HG03520 (cell line): ENCODE results near the gene RRBP1.

Experiments
- ATAC-seq: cut with Tn5 transposase; IDR thresholded peaks from one replicate; pipeline ENCODE4 v1.9.1; 2021; ENCODE audit warnings: mild to moderate bottlenecking, moderate library complexity; ENCODE audit not compliant: unreplicated experiment

Gene RRBP1

DNA sequence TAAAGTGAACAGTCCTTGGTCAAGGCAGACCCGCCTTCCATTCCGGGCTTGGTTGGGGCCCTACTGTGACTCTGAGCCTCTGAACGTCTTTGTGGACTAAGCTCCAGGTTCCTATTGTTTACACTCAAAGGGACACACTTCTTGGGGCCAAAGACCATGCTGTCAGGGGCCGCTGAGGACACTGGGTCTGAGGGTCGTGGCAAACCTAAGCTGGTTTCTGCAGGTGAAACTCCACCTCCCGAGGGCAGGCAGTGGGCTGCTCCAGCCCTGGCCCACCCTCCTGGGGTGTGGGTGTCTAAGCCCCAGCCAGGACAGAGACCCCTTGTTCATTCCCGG, 69.1 kb downstream of the RRBP1 start:
- no peak for ATAC-seq

DNA sequence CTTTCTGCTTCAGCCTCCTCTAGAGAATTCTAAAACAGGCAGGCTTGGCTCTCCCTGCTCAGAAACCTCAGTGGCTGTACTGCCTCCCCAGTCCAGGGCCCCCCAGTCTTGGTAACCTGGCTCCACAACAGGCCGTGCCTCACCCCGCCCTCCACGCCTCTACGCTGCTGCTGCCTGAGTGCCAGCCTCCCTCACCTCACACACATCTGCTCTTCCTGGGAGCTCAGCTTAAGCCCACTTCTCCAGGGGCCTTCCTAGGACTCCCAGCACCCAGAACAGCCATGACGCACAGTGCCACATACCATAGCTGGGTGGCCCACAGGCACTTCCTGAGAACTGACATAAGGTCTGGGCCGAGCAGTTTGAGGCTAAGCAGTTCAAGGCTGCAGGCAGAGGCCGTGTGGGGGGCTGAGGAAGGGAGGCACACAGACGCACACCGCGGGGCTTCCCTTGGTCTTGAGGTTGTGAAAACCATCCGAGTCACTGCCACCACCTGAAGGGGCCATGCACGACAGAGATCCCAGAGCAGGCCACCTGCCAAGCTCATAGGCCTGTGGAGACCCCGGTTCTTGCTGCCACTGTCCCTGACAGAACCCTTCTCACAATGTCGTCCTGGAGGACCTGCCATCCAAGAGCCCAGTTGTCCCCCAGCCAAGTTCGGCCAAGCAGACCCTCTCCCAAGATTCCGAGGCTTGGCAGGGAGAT, 69.6 kb downstream of the RRBP1 start:
- ATAC-seq, result no peak

DNA sequence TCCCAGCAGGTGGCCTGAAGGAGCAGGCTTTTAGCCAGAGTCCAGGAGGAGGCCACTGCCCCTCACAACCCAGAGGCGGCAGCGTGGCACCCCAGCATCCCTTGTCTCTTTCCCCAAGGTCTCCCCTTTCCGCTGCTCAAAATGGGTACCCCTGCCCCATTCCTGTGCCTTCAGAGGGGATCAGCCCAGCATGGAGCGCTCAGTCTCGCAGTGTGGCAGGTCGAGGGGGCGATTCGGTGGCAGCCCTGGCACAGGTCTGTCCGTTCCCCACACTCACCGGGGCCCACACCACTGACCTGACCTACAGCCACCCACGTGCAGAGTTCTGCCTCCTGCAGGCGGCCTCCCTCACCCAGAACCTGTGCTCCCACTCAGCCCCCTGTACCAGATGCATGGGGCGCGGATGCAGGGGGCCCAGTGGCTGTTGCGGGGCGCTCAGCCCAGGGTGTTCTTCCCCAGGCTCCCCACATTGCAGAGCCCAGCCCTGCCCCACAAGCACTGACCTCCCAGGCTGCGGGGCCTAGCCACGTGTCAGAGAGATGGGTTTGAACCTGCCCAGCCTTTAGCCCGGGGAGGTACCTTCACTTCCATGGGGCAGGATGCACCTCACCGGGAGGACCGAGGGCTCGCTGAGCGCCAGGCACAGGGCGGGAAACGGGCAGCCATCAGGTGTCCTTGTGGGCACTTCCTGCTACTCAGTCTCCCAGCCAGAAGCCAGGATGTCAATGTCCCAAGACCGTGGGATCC, 70.3 kb downstream of the RRBP1 start:
- ATAC-seq, result no peak

GRCh38 chr20:17611290-17611539, 70.8 kb downstream of the RRBP1 start:
- ATAC-seq, result no peak

DNA sequence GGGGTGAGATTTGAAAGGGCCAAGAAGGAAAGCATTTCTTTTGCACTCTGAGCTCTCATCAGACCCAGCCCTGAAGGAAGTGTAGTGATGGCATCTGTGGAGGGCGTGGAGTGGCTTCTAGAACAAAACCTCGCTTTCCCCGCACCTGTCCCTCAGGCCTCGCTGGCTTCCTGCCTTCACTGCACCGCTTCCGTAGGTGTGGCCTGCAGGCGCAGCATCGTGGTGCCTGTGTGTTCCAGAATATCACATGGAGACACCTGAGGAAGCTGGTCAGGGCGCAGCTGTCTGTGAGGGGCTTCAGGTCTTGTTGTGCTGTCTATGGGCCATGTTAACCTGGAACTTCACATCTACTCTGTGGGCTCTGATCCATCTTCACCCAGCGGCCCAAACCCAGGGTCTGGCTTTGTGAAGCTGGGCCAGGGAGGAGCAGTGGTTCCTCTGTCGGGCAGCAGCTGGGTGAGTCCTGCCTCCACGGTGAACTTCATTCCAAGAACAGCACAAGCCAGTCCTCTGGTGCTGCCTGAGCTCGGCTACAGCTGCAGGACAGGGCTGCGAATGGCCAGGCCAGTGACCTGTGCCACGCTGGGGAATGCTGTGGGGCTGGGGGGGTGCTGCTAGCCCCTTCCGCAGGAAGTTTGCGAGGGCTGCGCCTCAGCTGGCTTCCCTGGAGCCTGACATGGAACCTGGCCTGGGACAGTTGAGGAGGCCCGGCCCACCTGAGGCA, 71.3 kb downstream of the RRBP1 start:
- no peak for ATAC-seq

DNA sequence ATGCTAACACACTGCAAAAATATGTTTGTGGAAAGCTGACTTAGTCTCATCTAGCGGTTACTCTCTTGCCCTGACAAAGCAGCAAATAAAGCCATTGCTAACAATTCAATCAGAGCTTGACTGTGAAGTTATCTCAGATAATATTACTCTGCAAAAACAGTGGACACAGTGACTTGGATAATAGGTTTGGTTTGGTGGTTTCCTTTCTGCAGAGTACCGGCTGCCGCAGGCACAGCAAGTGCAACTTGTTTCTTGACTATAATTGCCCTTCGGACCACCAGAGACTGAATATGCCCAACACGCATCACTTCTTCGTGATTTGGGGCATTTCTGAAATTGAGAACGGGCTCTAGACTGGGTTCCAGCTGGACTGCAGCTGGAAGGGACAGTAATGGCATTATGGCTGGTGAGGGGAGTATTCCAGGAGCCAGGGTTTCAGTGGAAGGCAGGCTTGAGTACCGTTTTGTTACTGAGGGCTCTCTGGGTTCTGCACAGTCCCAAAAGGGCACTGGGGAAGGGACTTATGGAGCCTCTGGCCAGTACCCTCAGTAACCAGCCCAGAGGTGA, 72.1 kb downstream of the RRBP1 start:
- no peak for ATAC-seq

- no peak for ATAC-seq
Measured at GRCh38 chr20:17608701-17609497, 73.1 kb downstream of the RRBP1 start.

DNA sequence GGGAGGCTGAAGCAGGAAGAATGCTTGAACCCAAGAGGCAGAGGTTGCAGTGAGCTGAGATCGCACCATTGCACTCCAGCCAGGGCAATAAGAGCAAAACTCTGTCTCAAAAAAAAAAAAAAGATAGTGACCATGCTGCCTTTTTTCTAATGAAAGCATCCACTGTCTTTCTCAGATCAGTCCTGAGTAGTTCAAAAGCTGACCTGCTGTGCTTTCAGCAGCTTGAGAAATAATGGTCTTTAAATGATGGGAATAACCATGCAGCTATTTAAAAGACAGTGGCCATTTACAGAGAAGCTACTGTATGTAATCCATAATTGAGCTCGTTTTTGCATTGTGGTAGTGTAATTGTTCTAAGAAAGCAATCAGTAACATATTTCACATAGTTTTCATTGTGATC, 76.0 kb downstream of the RRBP1 start:
- ATAC-seq, result no peak

DNA sequence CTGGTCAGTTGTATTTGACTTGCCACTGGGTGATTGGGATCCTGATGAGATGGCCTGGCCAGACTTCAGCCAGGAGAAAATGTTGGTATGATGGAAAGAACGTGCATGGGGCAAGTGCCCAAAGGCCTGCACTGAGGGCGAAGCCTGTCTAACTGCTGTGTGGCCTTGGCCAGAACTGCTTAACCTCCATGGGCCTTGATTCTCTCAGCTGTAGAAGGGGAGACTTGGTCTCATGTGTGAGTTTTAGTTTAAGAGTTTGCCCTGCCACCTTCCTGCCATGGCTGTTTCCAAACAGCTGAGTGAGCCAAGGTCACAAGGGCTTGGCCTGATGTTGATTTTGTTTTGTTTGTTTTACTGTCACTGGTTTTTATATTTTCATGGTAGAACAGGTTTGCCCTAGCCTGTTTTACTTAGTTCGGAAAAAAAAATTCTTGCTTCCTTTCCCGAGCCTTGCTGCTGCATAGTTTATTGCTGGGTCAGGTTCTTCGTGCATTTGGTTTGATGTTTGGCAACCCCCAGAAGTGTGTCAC, 76.8 kb downstream of the RRBP1 start:
- no peak for ATAC-seq

GRCh38 chr20:17602493-17602892, 79.5 kb downstream of the RRBP1 start:
- no peak for ATAC-seq

- ATAC-seq, result no peak
Measured at GRCh38 chr20:17601957-17602356, 80.1 kb downstream of the RRBP1 start.

GRCh38 chr20:17598013-17598550, 84.0 kb downstream of the RRBP1 start:
- ATAC-seq, result no peak

- ATAC-seq, result no peak
Measured at GRCh38 chr20:17595856-17596255, 86.2 kb downstream of the RRBP1 start.

DNA sequence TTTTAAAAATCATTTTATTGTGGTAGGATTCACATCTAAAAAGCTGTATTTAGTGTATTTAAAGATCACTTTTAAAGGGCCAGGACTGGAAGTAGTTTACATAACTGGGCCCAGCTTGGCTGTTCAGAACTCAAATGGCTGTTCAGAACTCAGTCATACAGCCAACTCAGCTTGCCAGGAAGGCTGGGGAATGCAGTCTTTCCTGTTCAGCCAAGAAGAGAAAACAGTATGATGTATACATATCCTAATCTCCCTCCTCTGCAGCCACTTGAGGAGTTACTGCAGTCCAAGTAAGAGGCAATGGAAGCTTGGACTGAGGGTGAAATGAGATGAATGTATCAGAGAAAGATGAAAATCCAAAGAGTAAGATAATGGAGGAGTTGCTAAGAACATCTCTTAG, 87.6 kb downstream of the RRBP1 start:
- no peak for ATAC-seq

DNA sequence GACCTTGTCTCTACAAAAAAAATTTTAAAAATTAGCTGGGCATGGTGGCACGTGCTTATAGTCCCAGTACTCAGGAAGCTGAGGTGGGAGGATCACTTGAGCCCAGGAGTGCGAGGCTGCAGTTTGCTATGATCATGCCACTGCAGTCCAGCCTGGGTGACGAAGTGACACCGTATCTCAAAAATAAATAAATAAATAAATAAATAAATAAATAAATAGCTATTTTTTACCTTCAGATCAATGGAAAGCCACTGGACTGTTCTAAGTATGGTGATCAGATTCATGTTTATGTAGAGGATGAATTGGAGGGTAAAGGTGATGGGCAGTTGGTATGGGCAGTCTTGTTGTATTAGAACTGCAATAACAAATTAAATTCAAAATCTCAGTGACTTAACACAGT, 88.1 kb downstream of the RRBP1 start:
- ATAC-seq, result no peak

- ATAC-seq, result no peak
Measured at GRCh38 chr20:17590245-17590644, 91.8 kb downstream of the RRBP1 start.

DNA sequence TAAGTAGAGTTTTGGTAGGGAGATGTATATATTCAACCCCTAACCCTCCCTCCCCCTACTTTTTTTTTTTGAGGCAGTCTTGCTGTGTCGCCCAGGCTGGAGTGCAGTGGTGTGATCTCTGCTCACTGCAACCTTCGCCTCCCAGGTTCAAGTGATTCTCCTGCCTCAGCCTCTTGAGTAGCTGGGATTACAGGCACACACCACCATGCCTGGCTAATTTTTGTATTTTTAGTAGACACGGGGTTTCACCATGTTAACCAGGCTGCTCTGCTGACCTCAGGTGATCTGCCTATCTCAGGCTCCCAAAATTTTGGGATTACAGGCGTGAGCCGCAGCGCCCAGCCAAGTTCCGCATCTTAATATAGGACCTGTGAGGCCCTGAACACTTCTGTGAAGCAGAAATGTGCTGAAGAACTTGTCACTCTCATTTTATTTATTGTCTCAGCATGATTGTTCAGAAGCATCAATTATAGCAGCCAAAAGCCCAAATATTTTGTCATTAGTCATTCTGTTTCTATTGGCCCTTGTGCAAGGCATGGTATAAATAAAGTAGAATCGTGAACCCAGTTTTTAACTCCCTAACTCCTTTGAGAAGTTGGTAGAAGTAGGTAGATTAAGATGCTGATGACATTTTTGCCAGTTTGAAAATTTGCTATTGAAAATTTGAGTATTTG, 92.7 kb downstream of the RRBP1 start:
- no peak for ATAC-seq

DNA sequence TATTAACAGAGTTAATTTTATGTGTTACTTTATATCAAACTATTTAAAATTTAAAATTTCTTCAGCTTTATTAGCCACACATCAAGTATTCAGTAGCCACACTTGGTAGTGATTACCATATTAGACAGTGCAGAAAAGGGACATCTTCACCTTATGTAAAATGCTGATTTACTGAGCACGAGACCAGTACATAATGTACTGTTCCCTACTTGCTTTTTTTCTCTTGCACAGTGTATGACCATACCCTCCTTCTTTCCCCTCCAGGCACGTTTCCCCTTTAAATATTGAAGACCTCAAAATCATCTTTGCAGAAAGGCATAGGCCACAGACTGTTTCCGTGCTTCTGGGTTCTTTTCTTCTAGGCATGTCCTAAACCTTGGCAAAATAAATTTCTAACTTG, 94.2 kb downstream of the RRBP1 start:
- ATAC-seq, result no peak

DNA sequence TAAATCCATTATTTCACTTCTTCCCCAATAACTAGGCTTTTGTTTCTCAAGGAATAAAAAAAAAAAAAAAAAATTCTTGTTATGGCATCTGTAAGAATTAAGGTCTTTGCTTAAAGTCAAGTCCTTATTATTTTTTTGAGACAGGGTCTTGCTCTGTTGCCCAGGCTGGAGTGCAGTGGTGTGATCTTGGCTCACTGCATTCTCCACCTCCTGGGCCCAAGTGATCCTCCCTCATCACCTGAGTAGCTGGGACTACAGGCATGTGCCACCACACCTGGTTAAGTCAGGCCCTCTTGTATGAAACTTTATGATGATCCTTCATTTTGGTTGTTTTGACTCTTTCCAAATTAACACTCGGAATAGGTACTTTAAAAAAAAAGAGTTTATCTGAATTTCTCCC, 94.9 kb downstream of the RRBP1 start:
- ATAC-seq, result no peak

DNA sequence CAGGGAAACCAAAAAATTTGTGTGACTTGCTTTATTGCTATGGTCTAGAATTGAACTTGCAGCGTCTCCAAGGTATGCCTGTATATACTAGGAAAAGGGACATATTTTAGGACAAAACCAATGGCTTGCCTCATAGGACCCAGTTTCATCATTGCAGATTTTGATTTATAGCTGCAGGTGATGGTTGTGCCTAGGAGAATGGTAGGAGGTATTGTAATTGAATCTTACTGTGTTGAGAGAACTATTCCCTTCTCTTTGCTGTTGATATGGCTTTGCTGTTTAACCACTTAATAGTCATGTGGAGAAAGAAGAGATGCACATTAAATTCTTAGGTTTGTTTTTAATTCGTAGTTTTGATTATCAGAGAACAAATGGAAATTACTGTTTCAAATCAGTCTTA, 95.8 kb downstream of the RRBP1 start:
- ATAC-seq, result no peak
